Right ventricle myocardium superior (tissue), 1 donor: Measurements from ENCODE around the gene EMP2. TPM values are rescaled to one million over a fixed set of nuclear protein-coding genes. Genes with fewer than 3 reads are reported as not detected.

Source experiments
- ATAC-seq: fragments of 200-7000 bp; cut with Tn5 transposase; one replicate; pipeline ENCODE4 v1.9.1; 2020; ENCODE audit warnings: mild to moderate bottlenecking; ENCODE audit not compliant: poor library complexity
- DNase-seq: peaks from one replicate; pipeline ENCODE4 v3.0.0-alpha.2; 2020
- intact Hi-C: fragments of 100-400 bp; cut with DNase I; formaldehyde crosslinking; loops from one replicate; pipeline ENCODE4 v1.11.2; 2022
- total RNA-seq: library from RNA; stranded (reverse); fragmentation: NEBNext Ultra II Directional; extraction: Animal tissue kit (Norgen Biotek cat#: 25700); gene quantifications from one replicate; pipeline ENCODE4 v1.2.1, GENCODE V29; 2021
- donor health status: DM: no; HTN: yes; CAD: no; lungs with severe emphysema.

EMP2 gene
- total RNA-seq, 1 donor from 2014 or later: 81.0 TPM

DNA sequence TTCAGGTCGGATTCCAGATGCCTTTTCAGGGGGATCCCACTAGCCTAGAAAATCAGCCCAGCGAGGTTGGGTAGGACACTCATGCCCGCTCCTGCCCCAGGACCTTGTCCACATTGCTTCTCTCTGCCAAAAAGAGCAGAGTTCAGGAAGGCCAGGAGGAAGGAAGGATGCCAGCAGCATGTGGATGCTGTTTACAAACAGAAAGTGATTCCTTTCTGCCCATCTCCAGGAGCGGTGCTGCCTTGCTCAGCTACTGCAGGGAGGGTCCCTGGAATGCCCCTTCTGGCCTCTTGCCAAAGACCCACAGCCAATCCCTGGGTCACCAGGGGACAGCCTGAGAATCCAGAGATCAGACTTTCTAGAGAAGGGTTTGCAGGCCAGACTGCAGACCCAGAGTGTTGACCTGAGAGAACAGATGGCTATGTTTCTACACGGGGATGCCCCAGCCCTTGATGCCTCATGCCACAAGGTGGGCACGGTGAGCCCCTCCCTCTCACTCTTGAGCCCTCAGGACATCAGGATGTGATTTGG lies 32.3 kb upstream of the EMP2 start:
- no peak for ATAC-seq
- intact Hi-C loops: no loop called here
- no peak for DNase-seq

DNA sequence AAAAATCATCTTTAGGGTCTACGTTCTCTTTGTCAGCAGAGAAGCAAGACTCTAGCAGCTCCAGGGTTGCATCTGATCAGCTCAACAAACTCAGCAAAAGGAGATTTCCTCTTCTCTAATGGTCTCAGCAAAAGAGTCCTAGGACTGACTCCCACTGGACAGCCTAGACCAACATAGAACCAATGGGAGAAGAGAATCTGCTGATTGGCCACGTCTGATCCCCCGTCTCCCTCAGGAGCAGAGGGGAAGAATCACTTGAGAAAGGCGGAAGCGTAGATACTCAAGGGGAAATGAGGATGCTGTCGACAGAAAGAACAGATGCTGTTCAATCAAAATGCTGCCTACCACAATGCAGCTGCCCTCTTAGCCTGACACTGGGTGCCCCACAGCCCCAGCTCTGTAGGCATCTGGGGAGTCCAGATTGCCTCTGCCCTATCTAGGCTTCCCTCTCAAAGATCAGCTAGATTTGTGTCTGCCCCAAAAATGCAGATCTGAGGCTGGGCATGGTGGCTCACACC lies 31.5 kb upstream of the EMP2 start:
- intact Hi-C loops: no loop called here
- ATAC-seq (no peak), DNase-seq (no peak)

DNA sequence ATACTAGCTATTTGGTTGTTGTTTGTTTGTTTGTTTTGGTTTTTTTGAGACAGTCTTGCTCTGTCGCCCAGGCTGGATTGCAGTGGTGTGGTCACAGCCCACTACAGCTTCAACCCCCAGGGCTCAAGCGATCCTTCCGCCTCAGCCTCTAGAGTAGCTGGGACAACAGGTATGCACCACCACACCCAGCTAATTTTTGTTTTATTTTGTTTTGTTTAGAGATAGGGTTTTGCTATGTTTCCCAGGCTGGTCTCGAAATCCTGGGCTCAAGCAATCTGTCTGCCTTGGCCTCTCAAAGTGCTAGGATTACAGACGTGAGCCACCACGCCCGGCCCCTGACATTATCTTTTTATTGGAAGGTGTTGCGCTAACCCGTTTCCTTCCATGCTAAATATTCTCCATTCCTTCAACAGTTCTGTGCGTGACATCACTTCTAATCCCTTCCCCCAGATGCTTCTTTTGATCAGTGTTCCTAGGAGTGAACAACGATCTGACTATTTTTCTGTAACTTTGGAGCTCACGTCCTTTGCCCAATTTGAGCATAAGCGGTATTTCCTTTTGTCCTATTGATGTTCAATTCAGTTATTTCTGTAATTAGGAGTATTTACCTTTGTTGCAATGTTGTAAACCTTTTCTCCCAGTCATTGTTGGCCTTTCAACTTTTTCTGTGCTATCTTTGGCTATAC lies 30.2 kb upstream of the EMP2 start:
- intact Hi-C loops: no loop called here
- ATAC-seq: no peak
- no peak for DNase-seq

DNA sequence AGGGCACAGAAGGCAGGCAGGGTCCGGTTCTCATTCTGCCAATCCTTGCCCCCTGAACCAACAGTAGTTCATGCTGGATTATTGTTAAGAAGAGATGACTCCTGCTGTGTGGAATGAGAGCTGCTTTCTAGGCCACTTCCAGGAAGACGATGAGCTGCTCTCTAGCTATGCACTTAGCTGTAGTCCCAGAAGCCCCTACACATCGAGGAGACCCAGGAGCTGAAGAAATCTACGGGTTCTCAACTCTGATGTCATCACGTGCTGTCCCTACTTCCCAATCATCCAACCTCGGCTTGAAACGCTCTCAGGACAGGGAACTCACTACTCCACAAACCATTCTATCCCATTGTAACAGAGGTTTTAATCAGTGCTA lies 29.0 kb upstream of the EMP2 start:
- no peak for DNase-seq
- intact Hi-C loops: no loop called here
- peak; percentile 63 for ATAC-seq

DNA sequence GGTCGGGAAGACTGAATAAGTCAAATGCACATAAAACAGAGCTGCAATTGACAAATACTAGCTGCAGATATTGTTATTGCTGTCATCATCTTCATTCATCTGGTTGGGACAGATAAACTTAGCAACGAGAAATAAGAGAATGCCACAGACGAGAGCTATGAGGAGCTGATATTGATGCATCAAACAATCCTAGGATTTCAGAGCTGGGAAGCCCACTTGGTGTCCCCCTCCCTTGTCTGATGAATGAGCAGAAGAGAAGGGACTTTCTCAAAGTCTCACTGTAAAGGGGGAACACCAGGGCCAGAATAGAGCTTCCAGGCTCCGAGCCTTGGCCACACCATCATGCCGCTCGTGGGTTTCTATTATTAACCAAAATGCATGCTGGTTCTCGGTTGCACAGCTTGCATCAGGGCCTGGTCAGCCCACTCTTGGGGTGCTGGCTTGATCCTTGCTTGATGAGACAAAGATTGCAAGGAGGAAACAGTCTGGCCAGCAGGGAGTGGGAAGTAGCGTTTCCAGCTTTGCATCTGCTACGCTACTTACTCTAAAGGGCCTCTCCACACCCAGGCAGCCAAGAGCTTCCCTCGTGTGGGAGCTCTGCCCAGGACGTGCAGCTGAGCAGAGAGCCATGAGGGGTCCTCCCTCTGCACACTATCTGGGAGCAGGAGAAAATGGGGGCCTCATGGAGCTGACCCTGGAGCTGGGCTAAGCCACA lies 28.4 kb upstream of the EMP2 start:
- intact Hi-C loops: no loop called here
- DNase-seq: peak; percentile 49
- peak; percentile 88 for ATAC-seq

DNA sequence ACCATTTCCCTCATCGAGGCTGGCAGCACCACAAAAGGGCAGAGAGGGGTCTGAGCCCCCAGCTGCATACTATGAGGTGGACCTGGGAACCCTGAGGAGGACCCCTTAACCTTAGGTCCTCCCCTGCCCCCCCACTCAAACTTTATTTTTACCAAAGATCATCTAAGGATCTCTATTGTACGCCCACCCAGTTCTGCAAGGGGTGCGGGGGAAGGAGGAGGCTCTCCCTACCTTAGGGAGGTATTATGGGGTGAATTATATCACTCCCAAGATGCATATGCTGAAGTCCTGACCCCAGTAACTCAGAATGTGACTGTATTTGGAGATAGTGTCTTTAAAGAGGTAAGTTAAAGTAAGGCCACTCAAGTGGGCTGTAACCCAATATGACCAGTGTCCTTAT lies 26.8 kb upstream of the EMP2 start:
- intact Hi-C loops: no loop called here
- DNase-seq (no peak), ATAC-seq (no peak)

DNA sequence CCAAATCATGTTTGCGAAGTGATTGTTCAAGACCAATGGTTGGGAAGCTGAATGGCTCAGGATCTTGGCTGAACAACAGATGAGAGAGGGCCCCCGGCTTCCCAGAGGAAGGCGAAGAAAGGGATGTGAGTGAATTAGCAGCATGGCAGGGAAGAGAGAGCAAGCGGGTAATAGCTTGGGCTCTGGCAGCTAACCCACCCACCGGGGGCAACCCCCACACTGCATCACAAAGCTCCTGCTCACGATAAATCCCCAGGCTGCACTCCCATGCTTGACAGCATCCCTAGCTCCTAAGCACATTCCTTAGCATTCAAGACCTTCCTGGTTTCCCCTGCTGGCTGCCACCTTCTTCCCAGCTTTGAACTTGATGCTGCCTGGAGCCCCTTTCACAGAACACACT lies 26.2 kb upstream of the EMP2 start:
- DNase-seq: no peak
- intact Hi-C loops: no loop called here
- ATAC-seq: no peak

DNA sequence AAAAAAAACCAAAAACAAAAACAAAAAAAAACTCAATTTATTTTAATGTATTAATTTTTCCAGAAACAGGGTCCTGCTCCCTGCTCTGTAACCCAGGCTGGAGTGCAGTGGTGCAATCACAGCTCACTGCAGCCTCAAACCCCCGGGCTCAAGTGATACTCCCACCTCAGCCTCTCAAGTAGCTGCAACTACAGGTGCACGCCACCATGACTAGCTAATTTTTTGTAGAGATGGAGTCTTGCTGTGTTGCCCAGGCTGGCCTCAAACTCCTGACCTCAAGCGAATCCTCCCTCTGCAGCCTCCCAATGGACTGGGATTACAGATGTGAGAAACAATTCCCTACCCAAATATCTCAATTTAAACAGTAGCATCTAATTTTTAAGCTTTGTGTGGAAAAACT lies 25.2 kb upstream of the EMP2 start:
- no peak for DNase-seq
- no peak for ATAC-seq
- intact Hi-C loops: no loop called here

DNA sequence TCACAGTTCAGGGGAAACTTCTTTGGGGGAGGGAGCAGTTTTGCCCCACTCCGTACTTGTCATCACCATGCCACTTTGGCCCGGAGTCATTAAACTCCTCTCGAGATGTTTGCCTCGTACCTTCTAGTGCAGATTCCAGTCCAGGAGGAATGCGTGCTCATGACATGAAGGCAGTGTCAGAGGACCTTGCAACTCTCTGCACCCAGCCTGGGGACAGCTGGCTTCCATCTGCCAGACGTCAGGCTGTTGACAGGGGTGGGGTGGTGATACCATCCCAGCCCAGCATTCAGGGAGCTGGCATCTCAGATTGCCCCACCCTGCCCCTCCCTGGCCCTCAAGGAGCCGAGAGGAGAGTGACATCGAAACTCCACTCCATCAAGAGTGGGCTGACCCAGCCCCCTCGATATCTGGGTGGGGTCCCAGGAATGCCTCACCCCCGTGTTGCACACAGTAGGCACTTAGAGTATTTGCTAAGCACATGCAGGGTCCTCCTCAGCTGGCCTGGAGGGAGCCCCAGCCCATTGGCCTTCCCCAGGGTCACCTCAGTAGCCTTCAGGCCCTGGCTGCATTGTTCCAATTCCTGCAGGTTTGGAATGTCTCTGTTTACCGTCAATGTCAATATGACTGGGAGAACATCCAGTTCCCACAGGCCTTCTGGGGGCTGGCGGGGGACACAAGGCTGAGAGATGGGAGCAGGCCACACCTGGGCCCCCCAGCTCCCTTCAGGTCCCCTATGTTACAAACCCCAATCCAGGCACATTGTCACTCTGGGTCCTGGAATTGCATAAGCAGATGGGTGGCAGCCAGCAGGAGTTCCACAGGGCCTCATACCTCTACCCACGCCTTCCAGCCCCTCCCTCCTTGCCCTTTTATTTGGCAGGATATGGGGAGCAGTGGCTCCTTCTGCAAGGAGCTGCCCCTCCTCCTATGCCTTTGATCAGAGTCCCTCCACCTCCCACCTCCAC lies 21.3 kb upstream of the EMP2 start:
- intact Hi-C loops: no loop called here
- DNase-seq (peak; percentile 59), ATAC-seq (peak; percentile 87)

DNA sequence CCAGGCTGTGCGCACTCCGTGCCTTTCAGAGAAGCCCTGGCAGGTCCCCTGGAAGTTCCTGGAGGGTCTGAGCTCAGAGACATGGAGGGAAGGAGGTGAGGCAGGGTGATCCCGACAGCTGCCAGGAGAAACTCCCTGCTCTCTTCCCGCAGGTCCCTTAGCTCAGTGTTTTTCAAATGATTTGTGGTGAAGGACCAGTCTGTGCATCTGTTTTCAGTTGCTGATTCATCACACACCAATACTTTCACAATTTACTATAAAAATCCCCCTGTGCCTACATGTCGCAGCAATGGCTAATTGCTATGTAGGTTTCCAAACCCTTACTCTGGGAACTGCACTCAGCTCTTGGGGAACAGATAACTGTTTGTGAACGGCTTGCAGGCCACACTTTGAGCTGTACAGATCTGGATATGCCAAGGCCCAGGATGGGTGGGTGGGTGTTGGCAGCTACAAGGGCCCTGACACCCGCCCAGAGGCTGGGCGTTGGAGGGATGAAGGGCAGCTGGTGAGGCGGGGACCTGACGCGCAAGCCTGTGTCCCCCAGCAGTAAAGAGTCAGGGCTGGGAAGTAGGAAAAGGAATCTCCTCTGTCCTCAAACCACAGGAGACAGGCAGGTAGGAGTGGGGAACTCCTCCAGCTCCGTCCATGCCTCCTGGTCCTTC lies 20.5 kb upstream of the EMP2 start:
- DNase-seq: peak; percentile 43
- peak; percentile 61 for ATAC-seq
- intact Hi-C loops: no loop called here

DNA sequence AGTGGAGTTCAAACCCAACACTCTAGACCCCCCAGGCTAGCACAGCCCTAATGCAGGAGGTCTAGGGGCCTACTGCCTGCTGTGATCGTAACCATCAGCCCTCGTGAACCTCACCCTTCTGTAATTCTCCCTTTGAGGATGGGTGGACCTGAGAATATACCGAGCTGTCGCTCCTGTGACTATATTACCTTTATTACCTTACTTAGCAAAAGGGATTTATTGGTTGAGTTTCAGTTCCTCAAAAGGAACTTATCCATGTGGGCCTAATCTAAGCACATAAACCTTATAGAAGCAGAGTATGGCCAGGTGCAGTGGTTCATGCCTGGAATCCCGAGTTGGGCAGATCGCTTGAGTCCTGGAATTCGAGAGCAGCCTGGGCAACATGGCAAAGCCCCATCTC lies 19.2 kb upstream of the EMP2 start:
- DNase-seq (no peak), ATAC-seq (no peak)
- intact Hi-C loops: no loop called here

DNA sequence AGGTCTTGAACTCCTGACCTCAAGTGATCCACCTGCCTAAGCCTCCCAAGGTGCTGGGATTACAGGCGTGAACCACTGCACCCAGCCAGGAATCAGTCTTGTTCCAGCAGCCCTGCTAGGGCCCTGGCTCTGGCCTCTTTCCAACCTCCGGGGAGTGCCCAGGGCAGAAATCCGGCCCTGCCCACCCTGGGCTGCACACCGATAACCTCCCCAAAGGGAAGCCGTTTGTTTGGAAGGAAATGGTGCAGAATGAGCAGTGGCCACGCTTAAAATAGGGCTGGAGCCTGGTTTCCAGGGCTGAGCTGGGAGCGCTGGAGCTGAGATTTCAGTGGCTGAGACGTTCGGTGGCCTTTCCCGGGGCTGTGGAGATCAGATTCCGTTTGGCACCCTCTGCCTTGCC lies 17.8 kb upstream of the EMP2 start:
- ATAC-seq (peak; percentile 3), DNase-seq (peak; percentile 76)
- intact Hi-C loops: no loop called here

DNA sequence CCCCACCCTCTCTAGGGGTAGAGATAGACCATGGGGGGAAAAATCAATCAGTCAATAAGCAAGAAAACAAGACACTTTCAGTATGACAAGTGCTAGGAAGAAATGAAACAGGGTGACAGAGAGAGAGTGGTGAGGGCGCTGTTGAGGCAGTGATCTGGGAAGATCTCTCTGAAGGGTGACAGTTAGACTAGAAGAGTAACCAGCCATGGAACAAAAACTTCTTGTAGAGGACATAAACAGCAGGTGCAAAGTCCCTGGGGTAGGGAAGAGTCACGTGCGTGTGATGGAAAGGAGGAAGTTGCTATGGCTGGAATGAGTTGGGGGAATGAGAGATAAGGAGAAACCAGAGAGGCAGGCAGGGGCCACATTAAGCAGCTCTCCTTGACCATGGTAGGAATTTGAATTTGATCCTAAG lies 16.8 kb upstream of the EMP2 start:
- ATAC-seq: no peak
- DNase-seq: no peak
- intact Hi-C loops: no loop called here

DNA sequence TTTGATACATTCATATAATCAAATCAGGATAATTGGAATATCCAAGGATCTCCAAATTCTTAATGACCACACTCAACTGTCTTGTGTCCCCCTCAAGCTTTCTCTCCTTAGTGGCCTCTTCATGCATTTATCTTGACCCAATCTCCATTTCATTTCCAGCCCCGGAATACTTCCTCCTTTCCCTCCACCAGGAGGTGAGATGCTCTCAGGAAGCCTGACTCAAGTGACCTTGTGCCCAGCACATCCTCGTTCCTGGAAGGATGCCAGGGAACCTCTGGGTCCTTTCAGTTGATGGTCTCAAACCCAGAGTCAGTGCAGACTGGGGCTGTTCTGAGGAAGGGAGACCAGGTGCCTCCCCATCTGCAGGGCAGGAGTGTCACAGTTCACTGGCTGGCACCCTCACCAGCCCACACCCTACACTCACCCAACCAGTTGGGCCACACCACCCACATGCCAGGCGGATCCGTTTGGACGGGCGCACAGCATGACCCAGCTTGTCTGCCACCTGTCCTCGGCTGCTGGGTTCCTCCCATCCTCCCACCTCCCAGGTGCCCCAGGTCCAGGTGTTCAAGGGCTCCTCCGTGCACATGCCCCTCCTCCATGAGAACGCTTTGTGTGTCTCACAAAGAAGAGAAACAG lies 14.0 kb upstream of the EMP2 start:
- DNase-seq: no peak
- intact Hi-C loops: no loop called here
- peak; percentile 55 for ATAC-seq

DNA sequence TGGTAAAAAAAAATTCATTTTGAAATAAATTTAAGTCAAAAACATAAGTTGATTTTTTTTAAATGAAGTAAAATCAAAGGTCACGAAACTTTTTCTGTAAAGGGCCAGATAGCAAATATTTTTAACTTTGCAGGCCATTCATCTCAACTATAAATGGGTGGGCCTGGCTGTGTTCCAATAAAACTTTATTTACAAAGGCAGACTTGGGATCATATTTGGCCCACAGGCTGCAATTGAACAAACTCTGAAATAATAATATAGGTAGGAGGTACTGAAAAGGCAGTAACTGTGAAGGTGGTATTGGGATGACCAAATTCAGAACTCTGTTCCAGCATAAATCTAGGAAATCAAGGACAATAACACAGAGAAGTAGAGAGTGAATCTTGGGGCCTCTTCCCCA lies 12.2 kb upstream of the EMP2 start:
- DNase-seq (no peak), ATAC-seq (no peak)
- intact Hi-C loops: no loop called here

DNA sequence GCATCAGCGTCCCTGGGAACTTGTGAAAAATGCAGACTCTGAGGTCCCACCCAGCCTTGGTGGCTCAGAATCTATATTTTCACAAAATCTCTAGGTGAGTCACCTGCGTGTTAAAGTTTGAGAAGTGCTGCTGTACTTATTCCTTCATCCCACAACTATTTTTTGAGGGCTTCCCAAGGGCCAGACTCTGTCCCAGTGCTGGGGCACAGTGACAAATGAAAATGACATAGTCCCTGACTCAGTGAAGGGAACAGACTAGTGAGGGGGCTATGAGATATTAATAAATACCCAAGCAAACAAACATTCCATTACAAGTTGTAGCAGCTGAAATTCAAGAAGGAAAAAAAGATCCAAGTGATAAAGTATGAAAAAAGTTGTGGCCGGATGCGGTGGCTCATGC lies 9.9 kb upstream of the EMP2 start:
- ATAC-seq: no peak
- intact Hi-C loops: no loop called here

DNA sequence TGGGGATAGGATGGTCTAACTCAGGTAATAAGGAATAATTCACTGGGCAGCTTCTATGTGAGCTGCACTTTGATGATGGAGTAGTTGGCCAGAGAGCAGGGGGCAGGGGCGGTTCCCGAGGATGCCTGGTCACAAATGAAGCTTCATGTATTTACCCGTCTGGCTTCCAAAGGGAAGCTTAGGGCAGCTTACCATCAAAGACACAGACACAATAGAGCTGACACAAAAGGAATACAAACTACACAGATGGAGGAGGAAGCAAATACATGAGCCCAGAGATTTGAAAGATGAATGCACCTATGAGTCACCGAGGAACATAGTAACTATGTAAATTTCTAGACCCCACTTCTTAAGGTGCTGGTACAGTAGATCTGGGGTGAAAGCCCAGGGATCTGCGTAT lies 8.7 kb upstream of the EMP2 start:
- no peak for DNase-seq
- intact Hi-C loops: no loop called here
- ATAC-seq: no peak

More for the DNA sequence above, 9.9 kb upstream of the EMP2 start:
- DNase-seq: no peak

DNA sequence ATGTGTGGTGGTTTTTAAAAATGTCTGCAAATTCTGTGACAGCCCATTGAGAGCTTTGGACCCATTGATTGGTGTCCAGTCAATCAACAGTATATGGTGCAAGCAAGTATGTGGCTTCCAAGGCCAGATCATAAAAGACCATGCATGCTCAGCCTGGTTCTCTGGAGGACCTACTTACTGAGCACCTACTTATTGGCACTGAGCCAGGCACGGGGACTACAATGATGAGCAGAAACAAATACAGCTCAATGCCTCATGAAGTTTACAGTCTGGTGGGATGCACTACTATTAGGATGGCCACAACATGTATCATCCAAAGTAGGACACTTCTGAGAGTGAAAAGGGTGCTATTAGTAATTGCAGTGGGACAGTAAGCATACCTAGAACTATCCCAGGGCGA lies 7.2 kb upstream of the EMP2 start:
- no peak for ATAC-seq
- intact Hi-C loops: no loop called here

More for the DNA sequence above, 7.2 kb upstream of the EMP2 start:
- no peak for DNase-seq
